BJ (cell line): ENCODE data around the gene ZDHHC16. TPM values are rescaled to one million over a fixed set of nuclear protein-coding genes. Genes with fewer than 3 reads are reported as not detected.

ENCODE experiments used
- CTCF ChIA-PET: fragments of 350-600 bp; formaldehyde crosslinking; extraction: SDS; loops from one replicate; lab custom pipeline; 2021; ENCODE audit warnings: antibody characterized with exemption, inconsistent platforms; lab: Yijun Ruan, JAX
- POLR2A ChIA-PET: fragments of 300-600 bp; sonication (Branson Sonifier 250); formaldehyde crosslinking; extraction: SDS; loops from one replicate; lab custom pipeline; 2021; ENCODE audit warnings: antibody characterized with exemption; lab: Charles Lee
- DNase-seq: peaks from one replicate; pipeline ENCODE4 v3.0.0-alpha.2; 2011; ENCODE audit warnings: low read depth
- H3K27me3 ChIP-seq: 2 replicates; pipeline ENCODE4 v1.6.0; 2011; ENCODE audit warnings: low read length; ENCODE audit not compliant: control insufficient read depth, insufficient read depth
- H3K36me3 ChIP-seq: 2 replicates; pipeline ENCODE4 v1.5.1; 2011; ENCODE audit warnings: low read length; ENCODE audit not compliant: control insufficient read depth, insufficient read depth
- H3K4me3 ChIP-seq: 2 replicates; pipeline ENCODE4 v1.5.1; 2011; ENCODE audit warnings: low read depth, mild to moderate bottlenecking, control low read depth, low read length
- polyA plus RNA-seq: library from polyadenylated mRNA; depleted of rRNA; stranded (reverse); fragments of >200 nt; gene quantifications from 2 replicates; pipeline ENCODE4 v1.2.3, GENCODE V29; 2011
- TF ChIP-seq, protein P1 (sequence below): IDR thresholded peaks from 2 replicates; pipeline ENCODE4 v1.5.1; 2011; ENCODE audit warnings: low read depth, mild to moderate bottlenecking, control low read depth, inconsistent platforms, low read length, moderate library complexity; ENCODE audit not compliant: insufficient read depth

The ZDHHC16 gene
- polyA plus RNA-seq, 1 experiment, result 101 TPM

- Histone ChIP-seq H3K36me3 (peaks cover 1% of the 10 kb centered on the region; the same call in 1 of the 2 replicates), H3K4me3 (peak overlapping the region; percentile 74), H3K27me3 (no peaks in the 10 kb centered on the region)
- TF ChIP-seq, protein P1, sequence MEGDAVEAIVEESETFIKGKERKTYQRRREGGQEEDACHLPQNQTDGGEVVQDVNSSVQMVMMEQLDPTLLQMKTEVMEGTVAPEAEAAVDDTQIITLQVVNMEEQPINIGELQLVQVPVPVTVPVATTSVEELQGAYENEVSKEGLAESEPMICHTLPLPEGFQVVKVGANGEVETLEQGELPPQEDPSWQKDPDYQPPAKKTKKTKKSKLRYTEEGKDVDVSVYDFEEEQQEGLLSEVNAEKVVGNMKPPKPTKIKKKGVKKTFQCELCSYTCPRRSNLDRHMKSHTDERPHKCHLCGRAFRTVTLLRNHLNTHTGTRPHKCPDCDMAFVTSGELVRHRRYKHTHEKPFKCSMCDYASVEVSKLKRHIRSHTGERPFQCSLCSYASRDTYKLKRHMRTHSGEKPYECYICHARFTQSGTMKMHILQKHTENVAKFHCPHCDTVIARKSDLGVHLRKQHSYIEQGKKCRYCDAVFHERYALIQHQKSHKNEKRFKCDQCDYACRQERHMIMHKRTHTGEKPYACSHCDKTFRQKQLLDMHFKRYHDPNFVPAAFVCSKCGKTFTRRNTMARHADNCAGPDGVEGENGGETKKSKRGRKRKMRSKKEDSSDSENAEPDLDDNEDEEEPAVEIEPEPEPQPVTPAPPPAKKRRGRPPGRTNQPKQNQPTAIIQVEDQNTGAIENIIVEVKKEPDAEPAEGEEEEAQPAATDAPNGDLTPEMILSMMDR, result no peak
- DNase-seq, result no peak
- POLR2A ChIA-PET, result interaction anchor here (0.6 to 1.1 kb wide), 2 partner anchors 39 to 82 kb away, joined by 3 to 7 read pairs; no protein-coding TSS in a partner anchor
- CTCF ChIA-PET, result interaction anchor here (0.7 to 2.4 kb wide), 10 partner anchors 21 to 113 kb away, joined by 3 to 19 read pairs (median 3); partner anchors contain the start of gene ANKRD2
These were observed 53.8 kb downstream of the ZDHHC16 start for GRCh38 chr10:97499561-97500296.

DNA sequence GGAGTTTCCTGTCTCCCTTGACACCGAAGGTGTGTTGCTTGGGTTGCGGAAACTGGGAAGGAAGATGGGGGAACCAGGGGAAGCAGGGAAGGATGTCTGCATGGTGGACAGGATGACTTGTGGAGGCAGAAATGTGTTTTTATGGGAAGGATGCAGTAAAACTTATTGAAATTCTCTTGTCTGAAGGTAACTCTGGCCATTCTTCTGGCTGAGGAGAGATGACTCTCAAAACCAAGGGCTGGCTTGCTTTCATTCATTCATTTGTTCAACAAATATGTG lies 54.3 kb downstream of the ZDHHC16 start:
- no peak for DNase-seq
- Histone ChIP-seq H3K4me3 (peak overlapping the region; percentile 74), H3K27me3 (no peaks in the 10 kb centered on the region), H3K36me3 (no peaks in the 10 kb centered on the region; the same call in 1 of the 2 replicates)
- TF ChIP-seq, protein P1, result no peak
- ChIA-PET CTCF (interaction anchor here (0.7 to 2.4 kb wide), 6 partner anchors 22 to 72 kb away, joined by 3 to 19 read pairs (median 7); partner anchors contain the start of gene ANKRD2), POLR2A (interaction anchor here (0.6 kb wide), 1 partner anchor 266 kb away, joined by 3 read pairs; no protein-coding TSS in a partner anchor)

GRCh38 chr10:97502916-97503315 lies 56.9 kb downstream of the ZDHHC16 start:
- no peaks in the 10 kb centered on the region; the same call in 1 of the 2 replicates for H3K36me3 ChIP-seq
- TF ChIP-seq, protein P1, result no peak
- ChIA-PET CTCF (interaction anchor here (1.1 to 1.3 kb wide), 2 partner anchors 12 to 51 kb away, joined by 4 read pairs; no protein-coding TSS in a partner anchor), POLR2A (no interaction called here)
- H3K4me3 ChIP-seq, result no peak overlapping the region
- H3K27me3 ChIP-seq, result no peaks in the 10 kb centered on the region
- DNase-seq, result no peak

DNA sequence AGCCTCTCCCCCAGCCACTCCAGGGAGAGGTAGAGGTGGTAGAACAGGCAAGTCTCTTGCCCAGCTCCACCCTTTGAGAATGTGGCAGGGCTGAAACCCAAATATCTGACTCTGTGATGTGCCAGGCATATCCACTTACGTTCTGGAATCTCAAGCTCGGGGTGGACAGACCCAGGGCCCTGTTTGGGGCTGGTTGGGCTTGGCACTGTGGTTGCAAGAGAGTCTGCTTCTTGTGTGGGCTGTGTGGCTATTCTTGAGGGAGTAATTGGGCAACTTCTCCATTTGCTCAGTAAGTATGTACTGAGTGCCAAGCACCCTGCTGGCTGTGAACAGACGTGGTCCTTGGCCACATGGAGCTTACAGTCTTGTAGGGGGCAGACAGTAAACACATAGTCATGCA lies 57.4 kb downstream of the ZDHHC16 start:
- H3K4me3 ChIP-seq, result no peak overlapping the region
- ChIA-PET POLR2A (no interaction called here), CTCF (interaction anchor here (1.1 kb wide), 1 partner anchor 12 kb away, joined by 4 read pairs; no protein-coding TSS in a partner anchor)
- TF ChIP-seq, protein P1, result no peak
- H3K27me3 ChIP-seq, result no peaks in the 10 kb centered on the region
- H3K36me3 ChIP-seq, result no peaks in the 10 kb centered on the region; the same call in 1 of the 2 replicates
- no peak for DNase-seq

DNA sequence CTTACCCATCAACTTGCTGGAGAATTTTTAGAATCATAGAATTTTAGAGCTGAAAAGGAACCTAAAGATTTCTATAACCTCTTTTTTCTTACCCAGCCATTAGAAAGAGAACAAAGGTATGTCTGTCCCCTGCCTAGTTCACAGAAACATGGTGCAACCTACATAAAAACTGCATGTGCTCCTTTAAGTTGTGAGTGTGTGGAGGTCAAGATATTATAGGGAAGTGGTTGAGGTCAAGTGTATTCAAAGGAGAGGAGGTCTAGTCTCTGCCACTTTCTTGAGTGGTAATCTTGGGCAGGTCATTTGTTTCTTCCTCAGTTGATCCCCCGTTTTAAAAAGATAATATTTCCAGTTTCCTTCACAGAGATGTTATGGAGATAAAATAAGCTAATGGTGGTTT lies 59.2 kb downstream of the ZDHHC16 start:
- Histone ChIP-seq H3K4me3 (no peak overlapping the region), H3K36me3 (no peaks in the 10 kb centered on the region; the same call in 1 of the 2 replicates), H3K27me3 (no peaks in the 10 kb centered on the region)
- POLR2A ChIA-PET, result no interaction called here
- TF ChIP-seq, protein P1, result no peak
- DNase-seq, result no peak
- CTCF ChIA-PET, result no interaction called here
